ENCODE data around the gene MBOAT1. TPM values are rescaled to one million over a fixed set of nuclear protein-coding genes. Genes with fewer than 3 reads are reported as not detected.
A peak's percentile ranks its signal among the peaks of the same experiment; 100 is the strongest.

The MBOAT1 gene
- polyA plus RNA-seq, 1 experiment = 2.7 TPM

DNA sequence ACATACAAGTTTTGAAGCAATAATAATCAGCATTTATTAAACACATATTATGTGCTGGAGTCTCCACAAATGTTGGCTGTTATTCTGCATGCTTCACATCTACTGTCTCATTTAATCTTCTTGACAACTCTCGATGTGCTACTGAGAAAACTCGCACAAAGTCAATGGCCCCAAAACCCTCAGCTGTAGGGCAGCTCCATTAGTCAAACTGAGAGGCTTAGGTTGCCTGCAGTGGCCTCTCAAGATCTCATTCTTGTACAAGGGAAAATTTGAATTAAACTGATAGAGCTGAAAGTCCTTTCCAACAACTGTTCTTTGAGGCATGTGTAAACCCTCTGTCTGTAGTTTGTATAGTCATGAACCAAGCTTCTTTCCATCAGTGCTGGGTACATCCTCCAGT lies 49.8 kb downstream of the MBOAT1 start:
- no peaks in the 10 kb centered on the region for H3K27me3 ChIP-seq (ENCODE audit: control insufficient read depth, insufficient read depth, low read length)
- no peak for DNase-seq (ENCODE audit: low read depth)
- ChIA-PET CTCF (no interaction called here), POLR2A (no interaction called here)
- H3K36me3 ChIP-seq (ENCODE audit: control insufficient read depth, insufficient read depth, low read length) = no peaks in the 10 kb centered on the region
- no peak overlapping the region for H3K4me3 ChIP-seq (ENCODE audit: low read depth, low read length)
- TF ChIP-seq, protein P1, sequence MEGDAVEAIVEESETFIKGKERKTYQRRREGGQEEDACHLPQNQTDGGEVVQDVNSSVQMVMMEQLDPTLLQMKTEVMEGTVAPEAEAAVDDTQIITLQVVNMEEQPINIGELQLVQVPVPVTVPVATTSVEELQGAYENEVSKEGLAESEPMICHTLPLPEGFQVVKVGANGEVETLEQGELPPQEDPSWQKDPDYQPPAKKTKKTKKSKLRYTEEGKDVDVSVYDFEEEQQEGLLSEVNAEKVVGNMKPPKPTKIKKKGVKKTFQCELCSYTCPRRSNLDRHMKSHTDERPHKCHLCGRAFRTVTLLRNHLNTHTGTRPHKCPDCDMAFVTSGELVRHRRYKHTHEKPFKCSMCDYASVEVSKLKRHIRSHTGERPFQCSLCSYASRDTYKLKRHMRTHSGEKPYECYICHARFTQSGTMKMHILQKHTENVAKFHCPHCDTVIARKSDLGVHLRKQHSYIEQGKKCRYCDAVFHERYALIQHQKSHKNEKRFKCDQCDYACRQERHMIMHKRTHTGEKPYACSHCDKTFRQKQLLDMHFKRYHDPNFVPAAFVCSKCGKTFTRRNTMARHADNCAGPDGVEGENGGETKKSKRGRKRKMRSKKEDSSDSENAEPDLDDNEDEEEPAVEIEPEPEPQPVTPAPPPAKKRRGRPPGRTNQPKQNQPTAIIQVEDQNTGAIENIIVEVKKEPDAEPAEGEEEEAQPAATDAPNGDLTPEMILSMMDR (IDR thresholded peaks at IDR 0.05; ENCODE audit: insufficient read depth, low read depth, low read length) = no peak

DNA sequence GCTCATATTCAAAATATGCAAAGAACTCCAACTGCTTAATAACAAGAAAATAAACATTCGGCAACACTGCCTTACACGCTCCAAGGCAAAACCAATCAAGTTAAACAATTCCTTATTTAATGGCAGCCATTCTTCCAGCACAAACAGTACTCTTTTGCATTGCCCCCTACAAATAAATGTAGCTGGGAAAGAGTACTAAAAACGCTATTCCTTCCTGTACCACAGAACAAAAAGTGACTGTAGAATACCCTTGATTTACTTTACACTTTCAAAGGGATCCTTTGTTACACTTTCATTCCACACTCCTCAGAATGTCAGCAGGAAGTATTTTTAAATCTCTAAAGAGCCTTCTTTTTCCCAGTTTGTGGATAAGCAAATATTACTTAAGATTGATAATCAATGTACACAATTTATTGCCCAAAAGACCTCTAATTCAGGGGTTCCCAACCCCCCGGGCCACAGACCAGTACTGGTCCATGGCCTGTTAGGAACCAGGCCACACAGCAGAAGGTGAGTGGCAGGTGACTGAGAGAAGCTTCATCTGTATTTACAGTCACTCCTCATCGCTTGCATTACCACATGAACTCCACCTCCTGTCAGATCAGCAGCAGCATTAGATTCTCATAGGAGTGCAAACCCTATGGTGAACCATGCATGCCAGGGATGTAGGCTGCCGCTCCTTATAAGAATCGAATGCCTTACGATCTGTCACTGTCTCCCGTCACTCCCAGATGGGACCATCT lies 51.6 kb downstream of the MBOAT1 start:
- no peaks in the 10 kb centered on the region for H3K27me3 ChIP-seq (ENCODE audit: control insufficient read depth, insufficient read depth, low read length)

DNA sequence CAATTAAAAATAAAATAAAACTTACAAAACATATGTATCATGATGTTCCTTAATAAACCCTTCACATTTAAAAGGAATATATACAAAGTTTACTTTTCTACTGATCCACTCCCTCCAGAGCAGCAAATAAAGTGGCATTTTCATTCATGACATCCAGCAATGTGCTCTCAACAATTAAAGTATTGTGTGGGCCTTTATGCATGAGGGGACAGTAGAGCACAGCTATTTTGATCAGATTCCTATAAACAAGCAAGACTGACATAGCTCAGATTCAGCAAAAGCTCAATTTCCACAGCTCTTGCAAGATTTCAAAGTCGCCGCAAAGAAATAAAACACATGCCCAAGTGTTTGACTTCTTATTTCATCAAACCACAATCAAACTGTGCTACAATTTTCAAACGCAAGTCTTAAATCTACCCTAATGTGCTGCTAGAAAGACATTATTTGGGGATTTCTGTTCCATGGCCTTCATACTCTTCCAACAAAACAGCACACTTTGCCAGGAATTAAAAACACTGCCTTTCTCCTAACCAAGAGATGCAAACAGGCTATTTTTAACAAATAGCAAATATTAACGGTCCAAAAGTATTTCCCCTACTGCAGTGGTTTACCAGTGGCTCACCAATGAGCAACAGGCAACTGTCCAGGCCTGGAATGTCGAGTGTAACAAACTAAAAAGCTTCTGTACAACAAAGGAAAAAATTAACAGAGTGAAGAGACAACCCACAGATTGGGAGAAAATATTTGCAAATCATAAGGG lies 52.3 kb downstream of the MBOAT1 start:
- no peaks in the 10 kb centered on the region for H3K27me3 ChIP-seq (ENCODE audit: control insufficient read depth, insufficient read depth, low read length)
- peak; percentile 9 for DNase-seq (ENCODE audit: low read depth)
- H3K36me3 ChIP-seq (ENCODE audit: control insufficient read depth, insufficient read depth, low read length) = no peaks in the 10 kb centered on the region
- TF ChIP-seq, protein P1 (IDR thresholded peaks at IDR 0.05; ENCODE audit: insufficient read depth, low read depth, low read length) = no peak
- ChIA-PET CTCF (interaction anchor here (0.8 to 1.0 kb wide), 2 partner anchors 24 to 33 kb away, joined by 3 read pairs; no protein-coding TSS in a partner anchor), POLR2A (no interaction called here)
- H3K4me3 ChIP-seq (ENCODE audit: low read depth, low read length) = no peak overlapping the region

More for the DNA sequence above, 51.6 kb downstream of the MBOAT1 start:
- DNase-seq (ENCODE audit: low read depth) = no peak
- ChIA-PET POLR2A (no interaction called here), CTCF (interaction anchor here (0.8 to 1.1 kb wide), 3 partner anchors 24 to 34 kb away, joined by 3 to 4 read pairs (median 3); no protein-coding TSS in a partner anchor)
- TF ChIP-seq, protein P1 (IDR thresholded peaks at IDR 0.05; ENCODE audit: insufficient read depth, low read depth, low read length) = no peak
- Histone ChIP-seq H3K36me3 (ENCODE audit: control insufficient read depth, insufficient read depth, low read length) (no peaks in the 10 kb centered on the region), H3K4me3 (ENCODE audit: low read depth, low read length) (no peak overlapping the region)

DNA sequence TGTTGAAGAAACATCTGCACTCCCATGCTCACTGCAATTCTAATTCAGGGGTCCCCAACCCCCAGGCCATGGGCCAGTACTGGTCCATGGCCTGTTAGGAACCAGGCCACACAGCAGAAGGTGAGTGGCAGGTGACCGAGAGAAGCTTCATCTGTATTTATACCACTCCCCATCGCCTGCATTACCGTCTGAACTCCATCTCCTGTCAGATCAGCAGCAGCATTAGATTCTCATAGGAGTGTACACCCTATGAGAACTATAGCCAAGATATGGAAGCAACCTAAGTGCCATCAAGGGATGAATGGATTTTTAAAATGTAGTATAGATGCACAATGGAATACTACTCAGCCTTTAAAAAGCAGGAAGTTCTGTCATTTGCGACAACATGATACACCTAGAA lies 53.2 kb downstream of the MBOAT1 start:
- TF ChIP-seq, protein P1 (IDR thresholded peaks at IDR 0.05; ENCODE audit: insufficient read depth, low read depth, low read length) = no peak
- Histone ChIP-seq H3K27me3 (ENCODE audit: control insufficient read depth, insufficient read depth, low read length) (no peaks in the 10 kb centered on the region), H3K36me3 (ENCODE audit: control insufficient read depth, insufficient read depth, low read length) (no peaks in the 10 kb centered on the region), H3K4me3 (ENCODE audit: low read depth, low read length) (no peak overlapping the region)
- CTCF ChIA-PET = no interaction called here
- DNase-seq (ENCODE audit: low read depth) = no peak
- POLR2A ChIA-PET = no interaction called here

DNA sequence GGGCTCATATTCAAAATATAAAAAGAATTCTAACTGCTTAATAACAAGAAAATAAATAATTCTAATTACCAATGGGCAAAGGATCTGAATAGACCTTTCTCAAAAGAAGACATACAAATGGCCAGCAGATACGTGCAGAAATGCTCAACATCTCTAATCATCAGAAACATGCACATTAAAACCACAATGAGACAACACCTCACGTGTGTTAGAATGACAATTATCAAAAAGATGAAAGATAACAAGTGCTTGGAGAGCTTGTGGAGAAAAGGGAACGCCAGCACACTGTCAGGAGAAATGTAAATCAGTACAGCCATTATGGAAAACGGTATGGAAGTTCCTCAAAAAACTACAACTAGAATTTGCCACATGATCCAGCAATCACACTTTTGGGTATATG lies 53.6 kb downstream of the MBOAT1 start:
- Histone ChIP-seq H3K27me3 (ENCODE audit: control insufficient read depth, insufficient read depth, low read length) (no peaks in the 10 kb centered on the region), H3K4me3 (ENCODE audit: low read depth, low read length) (no peak overlapping the region), H3K36me3 (ENCODE audit: control insufficient read depth, insufficient read depth, low read length) (no peaks in the 10 kb centered on the region)
- POLR2A ChIA-PET = no interaction called here
- CTCF ChIA-PET = no interaction called here
- TF ChIP-seq, protein P1 (IDR thresholded peaks at IDR 0.05; ENCODE audit: insufficient read depth, low read depth, low read length) = no peak
- DNase-seq (ENCODE audit: low read depth) = no peak

Data from BJ (cell line).